Spinal cord (tissue), 10 donors: Measurements from ENCODE around the gene FITM1. TPM values are rescaled to one million over a fixed set of nuclear protein-coding genes. Genes with fewer than 3 reads are reported as not detected.
"Not testable (repeated sequence)": the region's sequence is repeated elsewhere in the genome, so short reads cannot be mapped to it uniquely, and the experiment has no call there.

Source experiments
- DNase-seq, 6 donors: peaks; one replicate each; pipeline versions ENCODE4 v3.0.0 to v3.0.0-alpha.2; 2013 to 2015; ENCODE audit warnings: low spot score in 6 of 6, low read depth in 4 of 6
- H3K27ac ChIP-seq: one replicate; pipeline ENCODE4 v1.5.1; 2013; ENCODE audit warnings: low read depth, low read length, control low read depth
- H3K27me3 ChIP-seq: one replicate; pipeline ENCODE4 v1.6.1; 2013; ENCODE audit warnings: low read length; ENCODE audit not compliant: control insufficient read depth, insufficient read depth
- H3K36me3 ChIP-seq: one replicate; pipeline ENCODE4 v1.6.1; 2013; ENCODE audit warnings: low read length; ENCODE audit not compliant: control insufficient read depth, insufficient read depth
- H3K4me1 ChIP-seq: one replicate; pipeline ENCODE4 v1.6.1; 2013; ENCODE audit warnings: low read length; ENCODE audit not compliant: control insufficient read depth, insufficient read depth
- H3K4me3 ChIP-seq: one replicate; pipeline ENCODE4 v1.5.1; 2013; ENCODE audit warnings: low read depth, low read length, control low read depth
- H3K9me3 ChIP-seq: one replicate; pipeline ENCODE4 v1.6.1; 2013; ENCODE audit warnings: low read length; ENCODE audit not compliant: control insufficient read depth, insufficient read depth
- WGBS: methylation state at CpG from one replicate; pipeline ENCODE4 v1.1.5; 2013; ENCODE audit warnings: missing lambda C conversion rate; ENCODE audit not compliant: insufficient coverage; 5-methylcytosine and 5-hydroxymethylcytosine counted together
- polyA plus RNA-seq, 2 donors: library from polyadenylated mRNA; unstranded; fragments of 120-200 nt; gene quantifications; one replicate each; pipeline ENCODE4 v1.2.1, GENCODE V29; 2013; ENCODE audit not compliant: insufficient read length in 2 of 2
- total RNA-seq, 2 donors: library from RNA; depleted of rRNA in 1 of 2; stranded (reverse); fragments of 120-200 nt in 1 of 2; fragments of >200 nt in 1 of 2; gene quantifications; one replicate each; pipeline versions ENCODE4 v1.2.3 to v1.2.4, GENCODE V29; 2013 to 2014
- donor health status: healthy.

Gene FITM1
- total and polyA plus RNA-seq, 4 donors = 0.77 to 1.2 (median 1.1) TPM; not detected in 1

DNA sequence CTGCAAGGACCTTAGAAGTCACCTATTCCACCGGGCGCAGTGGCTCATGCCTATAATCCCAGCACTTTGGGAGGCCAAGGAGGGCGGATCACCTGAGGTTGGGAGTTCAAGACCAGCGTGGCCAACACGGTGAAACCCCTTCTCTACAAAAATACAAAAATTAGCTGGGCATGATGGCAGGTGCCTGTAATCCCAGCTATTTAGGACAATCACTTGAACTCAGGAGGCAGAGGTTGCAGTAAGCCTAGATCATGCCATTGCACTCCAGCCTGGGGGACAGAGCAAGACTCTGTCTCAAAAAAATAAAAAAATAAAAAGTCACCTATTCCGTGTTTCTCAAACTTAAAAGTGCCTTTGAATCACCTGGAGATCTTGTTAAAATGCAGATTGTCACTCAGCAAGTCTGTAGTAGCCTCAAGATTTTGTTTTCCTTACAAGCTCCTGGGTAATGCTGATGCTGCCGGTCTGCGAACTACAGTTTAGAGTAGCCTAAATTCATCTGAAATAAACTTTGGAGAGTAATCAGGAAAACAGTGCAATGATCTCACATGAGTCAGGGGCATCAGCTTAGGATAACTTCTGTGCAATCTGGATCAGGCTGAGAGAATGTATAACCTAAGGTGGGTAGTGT lies 24.7 kb upstream of the FITM1 start:
- H3K36me3 ChIP-seq, H3K9me3 ChIP-seq, H3K4me1 ChIP-seq, H3K27me3 ChIP-seq, DNase-seq, H3K4me3 ChIP-seq, H3K27ac ChIP-seq: not testable (repeated sequence)
- WGBS = 93% methylated on average over 6 of the region's 8 CpGs

DNA sequence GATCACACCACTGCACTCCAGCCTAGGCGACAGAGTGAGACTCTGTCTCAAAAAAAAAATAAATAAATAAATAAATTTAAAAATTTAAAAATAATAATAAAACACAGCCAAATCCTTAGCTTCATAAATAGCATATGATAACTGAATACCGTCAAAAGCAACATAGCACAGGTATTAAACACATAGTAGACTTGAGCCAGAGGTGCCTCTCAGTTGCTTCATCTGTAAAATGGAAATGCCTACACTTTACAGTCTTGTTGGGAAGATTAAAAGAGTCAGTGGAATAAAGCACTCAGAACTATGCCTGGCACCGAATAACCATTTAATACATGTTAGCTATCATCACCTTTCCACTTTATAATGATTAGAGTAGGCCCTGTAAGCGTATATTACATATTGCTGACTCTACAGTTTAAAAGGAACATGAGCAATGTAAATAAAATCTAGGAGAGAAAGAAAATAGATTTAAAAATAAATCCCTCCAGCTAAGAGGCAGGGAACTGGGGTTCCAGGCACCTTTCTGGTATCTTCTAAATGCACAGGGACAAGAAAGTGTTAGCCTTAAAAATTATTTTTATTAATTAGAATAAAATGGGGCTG lies 23.7 kb upstream of the FITM1 start:
- Histone ChIP-seq H3K27me3 (no peaks in the 10 kb centered on the region), H3K9me3 (no peaks in the 10 kb centered on the region), H3K36me3 (peaks cover 3% of the 10 kb centered on the region), H3K4me3 (no peak overlapping the region), H3K27ac (no peak overlapping the region), H3K4me1 (no peaks in the 10 kb centered on the region)
- no peak for DNase-seq
- WGBS = no CpG with 5 or more reads among the region's 4 CpGs

GRCh38 chr14:24108336-24108874 lies 22.1 kb upstream of the FITM1 start:
- 100% methylated on average over 2 of the region's 5 CpGs for WGBS
- H3K4me3 ChIP-seq = no peak overlapping the region
- H3K27me3 ChIP-seq = no peaks in the 10 kb centered on the region
- DNase-seq = no peak
- peaks cover 3% of the 10 kb centered on the region for H3K36me3 ChIP-seq
- no peak overlapping the region for H3K27ac ChIP-seq
- no peaks in the 10 kb centered on the region for H3K4me1 ChIP-seq
- no peaks in the 10 kb centered on the region for H3K9me3 ChIP-seq

DNA sequence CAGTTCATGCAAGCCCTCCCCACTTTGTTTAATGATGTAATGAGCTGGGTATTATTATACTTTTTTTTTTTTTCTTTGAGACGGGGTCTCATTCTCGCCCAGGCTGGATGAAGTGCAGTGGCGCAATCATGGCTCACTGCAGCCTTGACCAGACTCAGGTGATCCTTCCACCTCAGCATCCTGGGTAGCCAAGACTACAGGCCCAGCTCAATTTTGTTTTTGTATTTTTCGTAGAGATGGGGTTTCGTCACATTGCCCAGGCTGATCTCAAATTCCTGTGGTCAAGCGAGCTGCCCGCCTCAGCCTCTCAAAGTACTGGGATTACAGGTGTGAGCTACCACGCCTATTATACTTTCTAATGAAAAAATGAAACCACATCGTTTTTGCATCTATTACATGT lies 20.4 kb upstream of the FITM1 start:
- Histone ChIP-seq H3K27ac (no peak overlapping the region), H3K4me1 (peaks cover 4% of the 10 kb centered on the region), H3K4me3 (no peak overlapping the region), H3K36me3 (no peaks in the 10 kb centered on the region), H3K27me3 (no peaks in the 10 kb centered on the region), H3K9me3 (no peaks in the 10 kb centered on the region)
- DNase-seq = no peak
- WGBS = 100% methylated on average over 1 of the region's 9 CpGs

DNA sequence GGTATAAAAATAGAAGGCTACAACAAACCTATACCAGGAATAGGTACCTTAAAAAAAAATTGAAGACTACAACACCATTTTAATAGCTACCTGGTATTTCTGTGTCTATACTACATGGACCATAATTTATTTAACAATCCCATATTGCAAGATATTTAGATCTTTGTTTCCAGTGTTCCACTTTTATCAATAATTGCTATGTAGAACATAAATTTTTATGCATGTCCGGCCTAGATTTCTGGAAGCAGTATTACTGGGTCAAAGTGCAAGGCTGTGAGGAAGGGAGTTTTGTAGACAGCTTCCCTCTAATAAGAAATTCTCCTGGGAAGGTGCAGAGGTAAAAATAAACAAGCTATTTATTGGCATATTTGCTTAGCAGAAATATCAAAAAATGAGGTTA lies 19.9 kb upstream of the FITM1 start:
- no peaks in the 10 kb centered on the region for H3K36me3 ChIP-seq
- no peak overlapping the region for H3K27ac ChIP-seq
- H3K4me1 ChIP-seq = peaks cover 7% of the 10 kb centered on the region
- no CpG with 5 or more reads among the region's 1 CpG for WGBS
- no peaks in the 10 kb centered on the region for H3K27me3 ChIP-seq
- H3K9me3 ChIP-seq = no peaks in the 10 kb centered on the region
- no peak overlapping the region for H3K4me3 ChIP-seq
- no peak for DNase-seq

GRCh38 chr14:24113379-24113800 lies 17.1 kb upstream of the FITM1 start:
- WGBS = 2% methylated on average over 10 of the region's 15 CpGs
- Histone ChIP-seq H3K9me3 (no peaks in the 10 kb centered on the region), H3K4me3 (peak overlapping the region; percentile 93), H3K27me3 (no peaks in the 10 kb centered on the region), H3K4me1 (peaks cover 14% of the 10 kb centered on the region), H3K36me3 (peaks cover 7% of the 10 kb centered on the region), H3K27ac (peak overlapping the region; percentile 100)
- no peak for DNase-seq

- H3K4me3 ChIP-seq = peak overlapping the region; percentile 93
- no peaks in the 10 kb centered on the region for H3K9me3 ChIP-seq
- 0% methylated on average over 42 of the region's 42 CpGs for WGBS
- H3K27ac ChIP-seq = peak overlapping the region; percentile 100
- peaks cover 10% of the 10 kb centered on the region for H3K36me3 ChIP-seq
- no peaks in the 10 kb centered on the region for H3K27me3 ChIP-seq
- DNase-seq = peak in 5 of 6 donors; percentile 64 to 96 (median 81)
- H3K4me1 ChIP-seq = peaks cover 14% of the 10 kb centered on the region
These were observed 16.5 kb upstream of the FITM1 start for GRCh38 chr14:24113801-24114531.

- H3K36me3 ChIP-seq = peaks cover 18% of the 10 kb centered on the region
- no peaks in the 10 kb centered on the region for H3K9me3 ChIP-seq
- peak; percentile 98 to 100 (median 99) for DNase-seq
- H3K27me3 ChIP-seq = no peaks in the 10 kb centered on the region
- under 1% methylated on average over 47 of the region's 65 CpGs for whole genome bisulfite sequencing
- peak within 1 kb of the TSS; percentile 93 for H3K4me3 ChIP-seq
- peak within 1 kb of the TSS; percentile 100 for H3K27ac ChIP-seq
- peaks cover 14% of the 10 kb centered on the region for H3K4me1 ChIP-seq
These were observed 15.7 kb upstream of the FITM1 start, which contains the start of the genes DCAF11 and NRL for GRCh38 chr14:24114532-24115421. TSS of gene DCAF11 (plus strand) at chr14:24114777. CDS start at chr14:24115595, 818 bp downstream. TSS of gene NRL (minus strand) at chr14:24114949. CDS start at chr14:24082848, 32,101 bp downstream.
